ENCODE results near the gene ZNF195.
"Not testable (repeated sequence)": the region's sequence is repeated elsewhere in the genome, so short reads cannot be mapped to it uniquely, and the experiment has no call there.

DNA sequence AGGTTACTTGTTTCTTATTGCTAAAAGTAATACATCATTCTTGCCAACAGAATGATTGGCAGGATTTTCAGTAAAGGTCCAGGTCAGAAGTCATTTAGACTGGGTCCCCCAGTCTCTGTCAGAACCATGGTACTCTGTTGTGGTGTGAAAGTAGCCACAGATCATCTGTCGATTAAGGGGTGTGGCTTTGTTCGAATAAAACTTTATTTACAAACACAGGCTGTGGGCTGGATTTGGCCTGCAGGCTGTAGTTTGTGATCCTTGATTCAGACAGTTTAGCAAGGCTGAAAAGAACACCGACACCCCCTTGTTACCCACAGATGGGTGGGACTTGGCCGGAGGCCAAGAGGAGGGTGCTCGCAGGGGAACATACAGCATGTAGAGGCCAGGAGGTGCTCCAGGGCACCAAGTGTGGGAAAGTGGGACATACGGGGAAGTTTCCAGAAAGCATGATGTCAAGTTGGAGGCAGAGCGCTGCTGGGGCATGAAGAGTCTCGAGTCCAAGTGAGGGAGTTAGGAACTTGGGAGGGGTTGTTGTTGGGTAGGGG, 29.2 kb upstream of the ZNF195 start:
- not testable (repeated sequence) for TF ChIP-seq POLR2A (IDR thresholded peaks at IDR 0.05)
- TF ChIP-seq, protein P1, sequence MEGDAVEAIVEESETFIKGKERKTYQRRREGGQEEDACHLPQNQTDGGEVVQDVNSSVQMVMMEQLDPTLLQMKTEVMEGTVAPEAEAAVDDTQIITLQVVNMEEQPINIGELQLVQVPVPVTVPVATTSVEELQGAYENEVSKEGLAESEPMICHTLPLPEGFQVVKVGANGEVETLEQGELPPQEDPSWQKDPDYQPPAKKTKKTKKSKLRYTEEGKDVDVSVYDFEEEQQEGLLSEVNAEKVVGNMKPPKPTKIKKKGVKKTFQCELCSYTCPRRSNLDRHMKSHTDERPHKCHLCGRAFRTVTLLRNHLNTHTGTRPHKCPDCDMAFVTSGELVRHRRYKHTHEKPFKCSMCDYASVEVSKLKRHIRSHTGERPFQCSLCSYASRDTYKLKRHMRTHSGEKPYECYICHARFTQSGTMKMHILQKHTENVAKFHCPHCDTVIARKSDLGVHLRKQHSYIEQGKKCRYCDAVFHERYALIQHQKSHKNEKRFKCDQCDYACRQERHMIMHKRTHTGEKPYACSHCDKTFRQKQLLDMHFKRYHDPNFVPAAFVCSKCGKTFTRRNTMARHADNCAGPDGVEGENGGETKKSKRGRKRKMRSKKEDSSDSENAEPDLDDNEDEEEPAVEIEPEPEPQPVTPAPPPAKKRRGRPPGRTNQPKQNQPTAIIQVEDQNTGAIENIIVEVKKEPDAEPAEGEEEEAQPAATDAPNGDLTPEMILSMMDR (IDR thresholded peaks at IDR 0.05): not testable (repeated sequence)

All from Peyer's patch (tissue), 4 donors.